Activated CD8-positive, alpha-beta memory T cell treated with anti-CD3 and anti-CD28 coated beads, Interleukin-2, amount 50 U/mL, for 24 hours (primary cell): ENCODE data around the gene DNAH14.
"Not testable (repeated sequence)": the region's sequence is repeated elsewhere in the genome, so short reads cannot be mapped to it uniquely, and the experiment has no call there.

Experiments used
- DNase-seq: peaks from one replicate; pipeline ENCODE4 v3.0.0-alpha.2; 2020; ENCODE audit errors: extremely low read depth

DNAH14 gene

DNA sequence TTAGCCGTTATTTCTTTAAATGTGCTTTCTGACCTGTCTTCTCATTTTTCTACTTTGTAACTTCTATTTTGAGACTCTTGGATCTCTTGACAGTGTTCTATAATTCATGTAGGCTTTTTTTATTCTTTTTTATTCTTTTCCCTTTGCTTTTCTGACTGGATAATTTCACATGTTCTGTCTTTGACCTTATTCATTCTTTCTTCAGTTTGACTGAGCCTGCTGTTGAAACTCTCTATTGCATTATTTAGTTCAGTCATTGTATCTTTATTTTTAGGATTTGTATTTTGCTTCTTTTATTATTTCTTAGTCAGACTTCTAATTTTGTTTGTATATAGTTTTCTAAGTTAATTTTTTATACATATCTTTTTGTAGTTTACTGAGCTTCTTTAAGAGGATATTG lies 66.1 kb downstream of the DNAH14 start:
- DNase-seq: no peak

DNA sequence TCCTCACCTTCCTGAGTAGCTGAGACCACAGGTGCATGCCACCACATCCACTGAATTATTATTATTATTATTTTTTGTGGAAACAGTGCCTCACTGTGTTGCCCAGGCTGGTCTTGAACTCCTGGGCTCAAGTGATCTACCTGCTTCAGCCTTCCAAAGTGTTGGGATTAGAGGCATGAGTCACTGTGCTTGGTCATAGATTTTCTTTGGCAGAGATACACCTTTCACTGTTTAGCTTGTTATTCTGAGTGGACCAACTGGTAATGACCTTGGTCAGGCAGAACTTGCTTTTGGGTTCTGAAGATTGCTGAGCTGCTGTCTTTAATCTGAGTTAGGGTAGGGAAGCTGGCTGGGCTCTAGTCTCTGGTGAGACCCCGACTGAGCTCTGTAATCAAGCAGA lies 66.8 kb downstream of the DNAH14 start:
- no peak for DNase-seq

DNA sequence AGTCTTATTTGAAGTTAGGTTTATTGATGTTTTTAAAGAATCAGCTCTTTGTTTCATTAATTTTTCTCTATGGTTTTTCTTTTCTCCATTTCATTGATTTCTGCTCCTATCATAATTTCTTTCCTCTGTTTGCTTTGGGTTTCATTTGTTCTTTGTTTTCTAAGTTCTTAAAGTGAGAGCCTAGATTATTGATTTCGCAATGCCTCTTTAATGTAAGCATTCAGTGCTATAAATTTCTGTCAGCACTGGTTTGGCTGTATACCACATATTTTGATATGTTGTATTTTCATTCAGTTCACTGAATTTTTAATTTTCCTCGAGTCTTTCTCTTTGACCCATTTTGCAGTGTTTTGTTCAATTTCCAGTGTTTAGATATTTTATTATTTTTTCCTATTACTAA lies 68.7 kb downstream of the DNAH14 start:
- no peak for DNase-seq

GRCh38 chr1:225004396-225004795 lies 74.9 kb downstream of the DNAH14 start:
- DNase-seq: no peak

DNA sequence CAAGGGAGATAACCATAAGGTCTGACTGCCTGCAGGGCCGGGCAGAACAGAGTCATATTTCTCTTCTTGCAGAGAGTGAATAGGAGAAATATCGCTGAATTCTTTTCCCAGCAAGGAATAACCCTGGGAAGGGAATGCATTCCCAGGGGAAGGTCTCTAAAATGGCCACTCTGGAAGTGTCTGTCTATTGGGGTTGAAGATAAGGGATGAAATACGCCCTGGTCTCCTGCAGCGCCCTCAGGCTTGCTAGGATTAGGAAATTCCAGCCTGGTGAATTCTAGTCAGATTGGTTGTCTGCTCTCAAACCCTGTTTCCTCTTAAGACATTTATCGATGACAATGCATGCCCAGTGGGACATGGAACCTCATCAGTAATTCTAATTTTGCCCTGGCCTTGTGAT lies 76.9 kb downstream of the DNAH14 start:
- DNase-seq: not testable (repeated sequence)

DNA sequence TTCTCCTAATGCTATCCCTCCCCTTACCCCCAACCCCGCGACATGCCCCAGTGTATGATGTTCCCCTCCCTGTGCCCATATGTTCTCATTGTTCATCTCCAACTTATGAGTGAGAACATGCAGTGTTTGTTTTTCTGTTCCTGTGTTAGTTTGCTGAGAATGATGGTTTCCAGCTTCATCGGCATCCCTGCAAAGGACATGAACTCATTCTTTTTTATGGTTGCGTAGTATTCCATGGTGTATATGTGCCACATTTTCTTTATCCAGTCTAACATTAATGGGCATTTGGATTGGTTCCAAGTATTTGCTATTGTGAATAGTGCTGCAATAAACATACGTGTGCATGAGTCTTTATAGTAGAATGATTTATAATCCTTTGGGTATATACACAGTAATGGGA lies 78.6 kb downstream of the DNAH14 start:
- not testable (repeated sequence) for DNase-seq

- DNase-seq: no peak
These were observed 91.6 kb downstream of the DNAH14 start for GRCh38 chr1:225021037-225021436.

GRCh38 chr1:225026701-225027100 lies 97.2 kb downstream of the DNAH14 start:
- DNase-seq: no peak

- not testable (repeated sequence) for DNase-seq
These were observed 107.0 kb downstream of the DNAH14 start for GRCh38 chr1:225036441-225036840.

GRCh38 chr1:225042263-225042662 lies 112.8 kb downstream of the DNAH14 start:
- DNase-seq: no peak

DNA sequence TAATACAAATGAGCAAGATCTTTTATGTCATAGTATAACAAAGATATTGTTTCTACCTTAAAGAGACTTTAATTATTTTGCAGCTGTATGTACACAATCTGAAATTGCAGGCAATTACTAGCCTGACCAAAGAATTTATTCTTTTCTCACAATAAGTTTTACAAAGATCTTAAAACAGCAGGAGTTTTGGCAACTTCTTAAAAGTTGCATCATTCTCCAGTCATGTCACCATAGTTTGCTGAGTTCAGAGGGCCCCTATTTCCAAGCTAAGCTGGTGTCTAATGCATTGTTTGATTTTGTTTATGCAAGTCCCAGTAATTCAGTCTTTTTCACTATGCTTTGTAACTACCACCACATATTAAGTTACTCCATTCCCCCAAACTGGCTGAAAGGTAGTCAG lies 114.8 kb downstream of the DNAH14 start:
- DNase-seq: no peak

DNA sequence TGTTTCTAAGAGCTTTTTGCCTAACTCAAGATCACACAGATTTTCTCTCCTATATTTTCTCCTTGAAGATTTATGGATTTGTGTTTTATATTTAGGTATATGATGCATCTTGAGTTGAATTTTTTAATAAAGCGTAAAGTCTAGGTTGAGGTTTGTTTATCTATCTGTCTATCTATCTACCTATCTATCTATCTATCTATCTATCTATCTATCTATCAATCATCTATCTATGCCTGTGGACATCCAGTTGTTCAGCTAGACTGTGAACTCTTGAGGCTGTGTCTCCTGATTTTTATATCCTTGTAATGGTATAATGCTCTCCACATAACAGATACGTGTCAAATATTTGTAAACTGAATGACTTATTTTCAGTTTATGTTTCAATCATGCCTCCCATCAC lies 120.1 kb downstream of the DNAH14 start:
- no peak for DNase-seq

GRCh38 chr1:225063722-225064121 lies 134.2 kb downstream of the DNAH14 start:
- DNase-seq: no peak

- DNase-seq: no peak
These were observed 141.5 kb downstream of the DNAH14 start for GRCh38 chr1:225070972-225071371.

DNA sequence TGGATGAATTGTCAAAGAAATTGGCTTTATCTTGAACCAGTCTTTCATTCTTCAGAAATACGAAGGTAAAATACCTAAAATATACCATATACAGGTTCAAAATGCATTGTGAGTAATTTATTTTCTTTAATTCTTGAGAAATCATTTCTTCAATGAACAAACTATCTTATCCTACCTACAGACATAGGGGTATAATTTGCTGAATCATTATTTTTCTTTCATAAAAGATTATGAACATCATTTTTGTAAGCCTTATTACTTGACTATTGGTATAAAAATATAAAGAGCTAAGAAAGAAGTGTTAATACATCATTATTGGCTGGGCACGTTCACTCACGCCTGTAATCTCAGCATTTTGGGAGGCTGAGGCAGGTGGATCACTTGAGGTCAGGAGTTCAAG lies 167.7 kb downstream of the DNAH14 start:
- no peak for DNase-seq

DNA sequence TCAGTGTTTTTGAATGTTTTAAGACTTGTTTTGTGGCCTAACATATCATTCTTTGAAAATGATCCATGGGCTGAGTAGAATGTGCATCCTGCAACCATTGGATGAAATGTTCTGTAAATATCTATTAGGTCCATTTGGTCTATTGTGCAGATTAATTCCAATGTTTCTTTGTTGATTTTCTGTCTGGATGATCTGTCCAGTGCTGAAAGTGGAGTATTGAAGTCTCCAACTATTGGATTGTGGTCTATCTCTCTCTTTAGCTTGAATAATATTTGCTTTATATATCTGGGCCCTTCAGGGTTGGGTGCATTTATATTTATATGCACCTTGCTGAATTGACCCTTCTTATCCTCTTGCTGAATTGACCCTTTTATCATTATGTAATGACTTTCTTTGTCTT lies 181.5 kb downstream of the DNAH14 start:
- no peak for DNase-seq

DNA sequence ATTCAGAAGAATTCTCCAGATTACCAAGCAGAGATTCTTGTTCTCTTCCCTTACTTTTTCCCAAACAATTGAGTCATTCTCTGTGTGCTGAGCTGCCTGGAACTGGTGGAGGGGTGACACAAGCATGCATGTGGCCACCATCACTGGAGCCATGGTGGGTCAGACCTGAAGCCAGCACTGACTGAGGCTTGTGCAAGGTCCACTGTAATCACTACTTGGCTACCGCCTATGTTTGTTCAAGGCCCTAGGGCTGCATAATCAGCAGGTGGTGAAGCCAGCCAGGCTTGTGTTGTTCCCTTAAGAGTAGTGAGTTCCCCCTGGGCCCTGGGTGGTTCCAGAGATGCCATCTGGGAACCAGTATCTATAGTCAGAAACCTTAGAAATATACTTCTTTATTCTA lies 183.8 kb downstream of the DNAH14 start:
- DNase-seq: no peak

DNA sequence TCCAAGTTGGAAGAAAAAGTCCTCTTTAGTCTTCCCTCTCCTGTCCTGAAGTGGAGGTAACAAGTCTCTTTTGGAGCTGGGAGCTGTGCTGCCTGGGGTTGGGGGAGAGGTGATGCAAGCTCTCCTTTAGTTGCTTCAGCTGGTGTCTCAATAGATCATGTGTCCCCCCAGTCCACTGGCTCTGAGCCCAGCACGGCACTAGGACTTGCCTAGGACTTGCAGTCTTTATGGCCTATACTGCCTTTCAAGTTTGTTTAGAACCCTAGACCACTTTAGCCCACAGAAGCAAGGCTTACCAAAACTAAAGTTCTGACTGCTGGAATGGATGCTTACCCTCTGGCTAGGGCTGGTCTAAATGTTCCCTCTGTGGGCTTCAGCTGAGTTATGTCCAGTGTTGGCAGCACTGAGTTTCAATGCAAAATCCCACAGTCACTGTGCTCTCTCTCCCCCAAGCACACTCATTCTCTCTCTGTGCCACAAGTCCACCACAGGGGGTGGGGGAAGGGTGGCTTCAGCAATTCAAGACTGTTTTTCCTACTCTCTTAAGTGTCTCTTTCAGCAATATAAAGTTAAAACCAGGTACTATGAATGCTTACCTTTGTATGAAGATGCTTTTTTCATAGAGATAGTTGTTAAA lies 185.0 kb downstream of the DNAH14 start:
- DNase-seq: no peak

DNA sequence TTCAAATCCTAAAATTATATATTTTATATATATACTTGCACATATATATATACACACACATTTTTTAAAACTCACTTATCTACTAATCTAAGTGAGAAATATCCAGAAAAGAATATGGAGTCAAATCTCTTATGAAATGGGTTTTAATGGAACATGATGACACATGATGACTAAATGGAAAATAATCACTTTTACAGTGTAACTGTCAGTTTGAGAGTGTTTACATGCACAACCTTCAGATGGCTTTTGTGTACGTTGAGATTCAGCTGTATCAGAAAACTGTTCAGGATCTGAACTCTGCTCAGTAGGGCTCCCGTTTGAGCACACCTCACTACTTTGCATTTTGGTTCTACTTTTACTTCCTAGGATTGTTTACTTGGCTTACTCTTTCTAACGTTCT lies 189.8 kb downstream of the DNAH14 start:
- DNase-seq: no peak

DNA sequence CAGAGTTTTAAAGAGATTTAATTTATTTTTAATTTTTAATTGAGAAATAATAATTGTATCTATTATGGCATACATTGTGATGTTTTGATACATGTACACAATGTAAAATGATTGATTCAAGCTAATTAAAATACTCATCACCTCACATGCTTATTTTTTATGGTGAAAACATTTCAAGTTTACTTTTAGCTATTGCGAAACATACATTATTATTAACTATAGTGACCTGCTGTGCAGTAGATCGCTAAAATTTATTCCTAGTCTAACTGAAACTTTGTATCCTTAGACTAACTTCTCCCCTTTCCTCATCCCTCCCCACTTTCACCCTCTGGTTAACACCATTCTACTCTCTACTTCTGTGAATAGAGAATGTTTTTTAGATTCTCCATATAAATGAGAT lies 191.6 kb downstream of the DNAH14 start:
- no peak for DNase-seq

- no peak for DNase-seq
These were observed 202.4 kb downstream of the DNAH14 start for GRCh38 chr1:225131869-225132268.

DNA sequence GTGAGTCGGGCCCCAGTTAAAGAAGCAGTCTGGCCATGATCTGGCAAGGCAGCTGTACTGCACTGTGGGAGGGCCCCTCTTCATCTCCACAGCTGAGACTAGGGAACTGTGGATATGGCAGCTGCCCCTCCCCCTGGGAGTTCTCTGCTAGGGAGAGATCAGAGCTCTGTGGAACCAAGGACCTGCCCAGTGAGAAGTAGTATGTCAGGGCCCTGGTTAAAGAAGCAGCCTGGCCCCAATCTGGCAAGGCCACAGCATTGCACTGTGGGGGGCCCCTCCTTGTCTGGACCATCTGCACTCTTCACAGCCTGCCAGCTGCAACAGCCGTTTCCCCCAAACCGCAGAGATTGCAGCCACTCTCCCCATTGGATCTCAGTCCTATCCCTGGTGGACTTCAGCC lies 208.5 kb downstream of the DNAH14 start:
- DNase-seq: no peak

GRCh38 chr1:225143001-225143400 lies 213.5 kb downstream of the DNAH14 start:
- DNase-seq: no peak

GRCh38 chr1:225146478-225146877 lies 217.0 kb downstream of the DNAH14 start:
- no peak for DNase-seq
